Measurements from ENCODE around the gene FBH1.

DNA sequence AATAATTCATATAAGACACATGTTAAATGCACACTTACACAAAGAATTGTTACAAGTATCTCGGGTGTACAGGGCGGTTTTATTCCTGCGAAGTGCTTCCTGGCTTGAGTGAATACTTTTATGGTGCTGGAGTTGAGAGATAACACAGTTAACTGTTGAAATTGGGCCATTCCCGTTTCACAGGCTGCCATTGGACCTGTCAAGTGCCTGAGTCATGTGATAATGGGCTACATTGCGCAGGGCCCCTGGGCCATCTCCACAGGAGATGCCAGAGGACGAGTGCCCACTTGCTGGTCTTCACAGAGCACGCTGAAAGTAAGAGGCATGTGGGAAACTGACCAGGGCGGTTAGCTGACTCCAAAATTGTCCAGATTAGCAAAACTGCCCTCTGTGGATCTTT, 4.8 kb downstream of the FBH1 start:
- TF ChIP-seq CTCF (IDR thresholded peaks at IDR 0.05; ENCODE audit: low read depth, low read length, missing input control) (no peak), FOXA1 (IDR thresholded peaks at IDR 0.05) (no peak)
